Measurements from ENCODE around the gene ZNF358.

The ZNF358 gene

DNA sequence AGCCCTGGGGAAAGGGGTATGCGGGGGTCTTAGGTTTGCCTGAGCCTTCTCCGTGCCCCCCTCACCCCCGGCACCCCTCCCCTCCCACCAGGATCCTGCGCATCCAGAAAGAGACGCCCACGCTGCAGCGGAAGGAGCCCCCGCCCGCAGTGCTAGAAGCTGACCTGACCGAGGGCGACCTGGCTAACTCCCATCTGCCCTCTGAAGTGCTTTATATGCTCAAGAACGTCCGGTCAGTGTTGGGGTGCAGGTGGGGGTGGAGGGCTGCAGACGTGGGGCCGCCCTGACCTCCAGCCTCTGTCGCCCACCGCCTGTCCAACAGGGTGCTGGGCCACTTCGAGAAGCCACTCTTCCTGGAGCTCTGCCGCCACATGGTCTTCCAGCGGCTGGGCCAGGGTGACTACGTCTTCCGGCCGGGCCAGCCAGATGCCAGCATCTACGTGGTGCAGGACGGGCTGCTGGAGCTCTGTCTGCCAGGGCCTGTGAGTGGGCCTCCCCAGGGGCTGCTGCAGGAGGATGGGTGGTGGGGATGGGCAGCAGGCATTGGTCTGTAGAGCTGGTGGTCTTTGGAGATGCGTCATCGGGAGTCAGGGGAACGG lies 24.0 kb downstream of the ZNF358 start:
- DNase-seq = no peak

- DNase-seq = no peak
Observed at GRCh38 chr19:7540761-7541474, 25.0 kb downstream of the ZNF358 start.

- no peak for DNase-seq
Observed at GRCh38 chr19:7541475-7541824, 25.5 kb downstream of the ZNF358 start.

GRCh38 chr19:7541828-7542443 lies 26.0 kb downstream of the ZNF358 start:
- DNase-seq = no peak

- no peak for DNase-seq
Observed at GRCh38 chr19:7542556-7543348, 26.8 kb downstream of the ZNF358 start.

GRCh38 chr19:7544626-7545025 lies 28.7 kb downstream of the ZNF358 start:
- DNase-seq = no peak

DNA sequence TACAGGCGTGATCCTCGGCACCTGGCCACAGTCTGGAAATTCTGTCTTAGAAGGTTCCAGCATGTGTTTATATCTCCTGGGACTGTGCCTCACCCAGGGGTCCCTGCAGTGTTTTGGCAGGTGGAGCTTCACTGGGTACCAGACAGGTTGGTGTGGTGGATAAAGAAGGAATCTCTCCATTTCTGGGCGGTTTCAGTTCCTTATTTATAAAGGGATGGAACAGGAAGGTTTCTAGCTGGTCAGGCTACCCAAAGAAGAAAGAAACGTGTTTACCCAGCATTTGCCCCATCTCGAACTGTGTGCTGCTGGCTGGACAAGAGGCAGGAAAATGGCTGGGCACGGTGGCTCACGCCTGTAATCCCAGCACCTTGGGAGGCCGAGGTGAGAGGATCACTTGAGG lies 29.4 kb downstream of the ZNF358 start:
- DNase-seq = no peak

GRCh38 chr19:7545904-7546303 lies 30.0 kb downstream of the ZNF358 start:
- DNase-seq = no peak

GRCh38 chr19:7547159-7547558 lies 31.3 kb downstream of the ZNF358 start:
- no peak for DNase-seq

DNA sequence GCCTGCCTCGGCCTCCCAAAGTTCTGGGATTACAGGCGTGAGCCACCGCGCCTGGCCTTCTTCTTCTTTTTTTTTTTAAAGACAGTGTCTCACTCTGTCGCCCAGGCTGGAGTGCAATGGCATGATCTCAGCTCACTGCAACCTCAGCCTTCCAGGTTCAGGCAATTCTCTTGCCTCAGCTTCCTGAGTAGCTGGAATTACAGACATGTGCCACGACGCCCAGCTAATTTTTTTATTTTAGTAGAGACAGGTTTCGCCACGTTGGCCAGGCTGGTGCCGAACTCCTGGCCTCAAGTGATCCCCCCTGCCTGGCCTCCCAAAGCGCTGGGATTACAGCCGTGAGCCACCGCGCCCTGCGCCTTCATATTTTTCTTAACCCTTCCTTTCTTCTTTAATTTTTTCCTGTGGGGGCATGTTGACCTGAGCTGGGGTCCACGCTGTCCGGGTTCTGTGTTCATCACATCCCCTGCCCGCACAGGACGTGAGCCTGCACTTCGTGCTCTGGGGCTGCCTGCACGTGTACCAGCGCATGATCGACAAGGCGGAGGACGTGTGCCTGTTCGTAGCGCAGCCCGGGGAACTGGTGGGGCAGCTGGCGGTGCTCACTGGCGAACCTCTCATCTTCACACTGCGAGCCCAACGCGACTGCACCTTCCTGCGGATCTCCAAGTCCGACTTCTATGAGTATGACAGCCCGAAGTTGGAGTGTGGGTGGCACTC lies 33.7 kb downstream of the ZNF358 start:
- no peak for DNase-seq

DNA sequence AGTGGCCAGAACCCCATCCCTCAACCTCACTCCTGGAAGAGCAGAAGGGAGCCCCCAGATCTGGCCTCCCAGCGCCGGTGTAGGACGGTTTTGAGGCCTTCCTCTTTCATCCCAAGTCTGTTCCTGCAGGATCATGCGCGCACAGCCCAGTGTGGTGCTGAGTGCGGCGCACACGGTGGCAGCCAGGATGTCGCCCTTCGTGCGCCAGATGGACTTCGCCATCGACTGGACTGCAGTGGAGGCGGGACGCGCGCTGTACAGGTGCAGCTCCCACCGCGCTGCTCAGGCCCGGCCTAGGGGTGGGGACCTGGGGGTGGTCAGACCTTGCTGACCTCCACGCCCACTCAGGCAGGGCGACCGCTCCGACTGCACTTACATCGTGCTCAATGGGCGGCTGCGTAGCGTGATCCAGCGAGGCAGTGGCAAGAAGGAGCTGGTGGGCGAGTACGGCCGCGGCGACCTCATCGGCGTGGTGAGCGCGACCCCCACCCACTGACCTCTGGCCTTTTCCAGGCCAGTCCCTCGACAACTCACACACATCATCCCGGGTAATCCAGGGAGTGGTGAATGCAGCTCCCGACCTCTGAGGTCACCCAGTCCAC lies 34.4 kb downstream of the ZNF358 start:
- DNase-seq = no peak

DNA sequence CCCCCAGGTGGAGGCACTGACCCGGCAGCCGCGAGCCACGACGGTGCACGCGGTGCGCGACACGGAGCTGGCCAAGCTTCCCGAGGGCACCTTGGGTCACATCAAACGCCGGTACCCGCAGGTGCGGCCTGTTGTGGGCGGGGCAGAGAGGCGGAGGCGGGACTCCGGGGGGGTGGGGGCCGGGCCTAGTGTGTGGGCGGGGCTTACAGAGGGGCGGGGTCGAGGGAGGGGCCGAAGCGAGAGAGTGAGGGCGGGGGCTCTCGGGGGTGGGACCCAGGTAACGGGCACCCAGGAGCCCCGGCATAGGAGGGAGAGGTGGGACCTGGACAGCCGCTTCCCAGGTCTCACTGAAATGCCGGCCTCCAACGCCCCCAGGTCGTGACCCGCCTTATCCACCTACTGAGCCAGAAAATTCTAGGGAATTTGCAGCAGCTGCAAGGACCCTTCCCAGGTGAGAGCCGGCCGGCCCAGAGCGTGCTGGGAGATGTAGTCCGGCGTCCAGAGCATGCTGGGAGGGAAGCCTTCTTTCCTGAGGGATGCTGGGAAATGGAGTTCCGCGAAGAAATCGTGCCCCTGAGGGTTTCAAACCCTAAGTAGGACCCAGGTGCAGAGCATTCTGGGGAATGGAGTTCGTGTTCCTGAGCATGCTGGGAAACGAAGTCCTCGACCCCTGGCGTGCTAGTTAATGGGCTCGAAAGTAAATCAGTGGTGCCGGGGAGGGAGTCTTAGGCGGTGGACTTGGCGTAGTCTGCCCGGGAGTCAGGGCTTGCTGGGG lies 35.3 kb downstream of the ZNF358 start:
- peak; percentile 98 for DNase-seq

GRCh38 chr19:7552781-7553180 lies 36.9 kb downstream of the ZNF358 start:
- no peak for DNase-seq

GRCh38 chr19:7554565-7554964 lies 38.7 kb downstream of the ZNF358 start:
- DNase-seq = no peak

- no peak for DNase-seq
Observed at GRCh38 chr19:7554990-7555864, 39.3 kb downstream of the ZNF358 start.

DNA sequence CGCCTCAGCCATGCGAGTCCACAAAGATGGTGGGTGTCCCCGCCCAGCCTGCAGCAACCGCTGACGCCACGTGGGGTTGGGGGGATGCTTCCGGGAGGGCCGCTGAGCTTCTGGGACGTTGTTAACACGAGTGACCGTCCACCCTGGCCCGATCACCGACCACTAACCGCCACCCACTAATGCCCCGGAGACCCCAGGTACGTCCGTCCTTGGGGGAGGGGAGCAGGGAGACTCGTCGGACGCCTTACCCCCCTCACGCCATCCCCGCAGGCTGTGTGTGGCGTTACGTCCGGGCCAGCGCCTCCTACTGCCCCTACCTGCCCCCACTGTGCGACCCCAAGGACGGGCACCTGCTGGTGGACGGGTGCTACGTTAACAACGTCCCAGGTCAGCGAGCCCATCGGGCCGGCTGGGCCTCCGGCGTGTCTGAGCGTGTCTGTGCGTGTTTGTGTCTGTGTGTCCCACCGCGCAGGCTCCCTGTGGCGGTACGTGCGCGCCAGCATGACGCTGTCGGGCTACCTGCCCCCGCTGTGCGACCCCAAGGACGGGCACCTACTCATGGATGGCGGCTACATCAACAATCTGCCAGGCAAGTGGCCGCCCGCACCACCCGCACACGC lies 40.9 kb downstream of the ZNF358 start:
- DNase-seq = no peak

GRCh38 chr19:7558667-7559066 lies 42.8 kb downstream of the ZNF358 start:
- DNase-seq = no peak

- no peak for DNase-seq
Observed at GRCh38 chr19:7559102-7559501, 43.2 kb downstream of the ZNF358 start.

DNA sequence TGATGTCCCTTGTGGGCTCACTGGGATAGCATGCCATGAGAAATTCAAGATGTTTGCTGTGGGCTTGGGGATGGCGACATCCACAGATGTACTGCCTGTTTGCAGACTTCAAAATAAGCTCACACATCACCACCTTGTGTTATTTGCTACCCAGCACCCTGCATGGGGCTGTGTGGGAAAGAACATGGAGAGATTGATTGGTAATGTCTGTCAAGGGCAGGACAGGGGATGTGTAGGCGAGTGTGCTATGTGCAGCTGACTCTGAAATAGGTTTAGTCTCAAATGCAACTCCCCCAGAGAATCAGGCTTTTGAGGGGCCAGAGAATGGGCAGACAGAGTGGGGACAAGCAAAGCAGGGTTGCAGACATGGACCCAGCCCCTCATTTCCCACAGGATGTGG lies 44.4 kb downstream of the ZNF358 start:
- DNase-seq = no peak

DNA sequence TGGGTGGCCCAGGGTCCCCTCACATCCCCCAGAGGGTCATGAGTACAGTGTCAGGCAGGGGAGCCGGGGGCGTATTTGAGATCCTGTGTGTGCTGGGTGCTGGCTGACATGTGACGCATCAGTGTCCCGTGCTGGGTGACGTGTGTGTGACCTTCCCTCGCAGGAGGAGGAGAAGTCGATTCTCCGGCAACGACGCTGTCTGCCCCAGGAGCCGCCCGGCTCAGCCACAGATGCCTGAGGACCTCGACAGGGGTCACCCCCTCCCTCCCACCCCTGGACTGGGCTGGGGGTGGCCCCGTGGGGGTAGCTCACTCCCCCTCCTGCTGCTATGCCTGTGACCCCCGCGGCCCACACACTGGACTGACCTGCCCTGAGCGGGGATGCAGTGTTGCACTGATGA lies 45.4 kb downstream of the ZNF358 start:
- DNase-seq = no peak

Data from NCI-H2171 treated with DMSO at 0.1 percent for 48 hours (cell line).